GM12864 (cell line): ENCODE measurements around the gene ANKDD1A.

Source experiments
- DNase-seq: peaks from one replicate; pipeline ENCODE4 v3.0.0-alpha.2; 2011; ENCODE audit warnings: low read depth
- H3K4me3 ChIP-seq: 2 replicates; pipeline ENCODE4 v1.5.1; 2011; ENCODE audit warnings: mild to moderate bottlenecking, low read depth, low read length, control low read depth
- CTCF ChIP-seq: IDR thresholded peaks from 2 replicates; pipeline ENCODE4 v1.5.1; 2011; ENCODE audit warnings: low read depth, mild to moderate bottlenecking, moderate library complexity, low read length, control low read depth, inconsistent platforms; ENCODE audit errors: missing control alignments

Gene ANKDD1A

GRCh38 chr15:64895285-64896065 is 16.2 kb upstream of the ANKDD1A start:
- H3K4me3 ChIP-seq = peak overlapping the region; percentile 65
- peak; percentile 85 for DNase-seq
- no peak for TF ChIP-seq CTCF

- TF ChIP-seq CTCF = no peak
- H3K4me3 ChIP-seq = peak overlapping the region; percentile 65
- DNase-seq = no peak
Observed at GRCh38 chr15:64896371-64897069, 15.2 kb upstream of the ANKDD1A start.

- no peak overlapping the region for H3K4me3 ChIP-seq
- no peak for TF ChIP-seq CTCF
- no peak for DNase-seq
Observed at GRCh38 chr15:64897345-64897985, 14.2 kb upstream of the ANKDD1A start.

DNA sequence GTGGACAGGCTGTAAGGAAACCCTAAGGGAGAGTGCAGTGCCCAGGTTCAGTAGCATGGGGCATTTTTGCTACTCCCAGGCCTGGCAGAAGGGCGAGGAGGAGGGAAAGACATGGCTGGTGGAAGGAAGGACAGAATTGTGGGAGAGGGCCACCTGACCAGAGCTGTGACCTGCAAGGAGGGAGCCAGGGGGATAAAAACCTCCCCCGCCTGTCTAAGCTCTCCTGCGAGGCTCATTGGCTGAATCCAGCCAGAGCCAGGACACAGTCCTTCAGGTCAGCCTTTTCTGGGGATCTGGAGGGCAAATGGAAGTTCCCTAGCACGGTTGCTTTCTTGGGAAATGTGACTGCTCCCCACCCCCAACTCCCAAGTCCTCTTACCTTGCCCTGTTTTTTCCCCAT is 13.3 kb upstream of the ANKDD1A start:
- no peak for TF ChIP-seq CTCF
- no peak for DNase-seq
- H3K4me3 ChIP-seq = no peak overlapping the region

- DNase-seq = no peak
Observed at GRCh38 chr15:64901141-64901540, 10.6 kb upstream of the ANKDD1A start.

DNA sequence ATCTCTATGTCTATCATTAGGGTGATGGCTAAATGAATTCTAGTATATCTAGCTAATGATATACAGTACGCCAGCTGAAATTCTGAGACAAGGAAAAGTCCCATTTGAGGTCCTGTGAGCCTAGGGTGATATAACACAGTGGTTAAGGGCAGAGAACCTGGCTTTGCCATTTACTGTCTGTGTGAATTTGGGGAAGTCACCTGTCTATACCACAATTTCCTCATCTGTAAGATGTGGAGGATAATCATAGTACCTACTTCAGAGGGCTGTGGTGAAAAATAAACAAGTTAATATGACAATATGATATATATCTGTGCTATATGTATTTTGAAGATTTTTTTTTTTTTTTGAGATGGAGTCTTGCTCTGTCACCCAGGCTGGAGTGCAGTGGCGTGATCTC is 9.8 kb upstream of the ANKDD1A start:
- DNase-seq = no peak
- no peak for TF ChIP-seq CTCF
- H3K4me3 ChIP-seq = no peak overlapping the region

More at GRCh38 chr15:64901141-64901540, 10.6 kb upstream of the ANKDD1A start:
- no peak overlapping the region for H3K4me3 ChIP-seq
- no peak for TF ChIP-seq CTCF
